Heart left ventricle (tissue), 13 donors: ENCODE measurements around the gene CD300LG.

Experiments
- CTCF ChIP-seq, 12 donors: fragments of 200-600 bp; sonication (generic) in 4 of 12; IDR thresholded peaks; one replicate each; pipeline versions ENCODE4 v1.5.0 to v1.8.0; 2018 to 2022; ENCODE audit warnings: antibody characterized with exemption in 12 of 12, mild to moderate bottlenecking in 5 of 12
- POLR2A ChIP-seq, 2 donors: fragments of 450-650 bp; IDR thresholded peaks; one replicate each; pipeline ENCODE4 v1.6.1; 2017; ENCODE audit warnings: antibody characterized with exemption in 2 of 2, mild to moderate bottlenecking in 2 of 2, moderate library complexity in 2 of 2
- donor health status: ischemic (EF 13 %, LVEDD 7.1; RV severe dilation, severe dysfunction).
- donor health status: DM: no; HTN: yes; CAD: no.
- donor health status: DM: no; HTN: no; CAD: no.
- donor health status: ischemic (EF 25% LVEDD 6.9; RV normal size, moderate dysfunction).
- donor health status: ischemic (EF 25% LVEDD 5.7; RV mildly dilated, moderate dysfunction).
- donor health status: ischemic (EF 35%, LVEDD 5.7; RV mildly dilated, moderate dysfunction).
- donor health status: nonischemic (EF 11% LVEDD 7.7; RV severe dilation, severe dysfunction).
- donor health status: DM: yes; HTN: yes; CAD: no.
- donor health status: PGD.
- donor health status: ischemic (EF 29% LVEDD 5.4; RV normal size, mild dysfunction).
- donor health status: nonischemic (EF 23%, LVEDD 6.1; RV moderate dilation, normal function).

DNA sequence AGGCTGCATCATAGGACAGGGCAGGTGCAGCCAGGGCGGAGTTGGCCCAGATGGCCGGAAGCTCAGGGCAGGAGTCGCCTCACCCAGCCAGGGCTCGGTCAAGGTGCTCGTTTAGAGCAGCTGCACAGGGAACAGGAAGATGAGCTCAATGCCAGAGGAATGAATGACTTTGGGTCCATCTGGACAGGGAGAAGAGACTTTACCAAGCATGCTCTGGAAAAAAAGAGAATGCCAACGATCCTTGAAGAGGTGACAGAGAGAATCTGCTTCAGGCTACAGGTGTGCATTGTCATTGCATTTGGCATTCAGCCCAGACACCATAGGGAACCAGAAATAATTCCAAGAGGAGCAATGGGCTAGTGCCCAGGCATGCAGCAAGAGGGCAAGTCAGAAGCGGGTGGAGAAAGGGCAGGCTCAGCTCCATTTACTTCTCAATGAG, 7.3 kb upstream of the CD300LG start:
- TF ChIP-seq CTCF (IDR thresholded peaks at IDR 0.05) (no peak), POLR2A (IDR thresholded peaks at IDR 0.05) (no peak)
